Forelimb muscle (tissue), 1 donor: Measurements from ENCODE around the gene TRAPPC3L. TPM values are rescaled to one million over a fixed set of nuclear protein-coding genes. Genes with fewer than 3 reads are reported as not detected.
"Not testable (repeated sequence)": the region's sequence is repeated elsewhere in the genome, so short reads cannot be mapped to it uniquely, and the experiment has no call there.

Experiments
- DNase-seq: peaks from one replicate; pipeline ENCODE4 v3.0.0-alpha.2; 2013; ENCODE audit warnings: low read depth
- polyA plus RNA-seq: library from polyadenylated mRNA; unstranded; fragments of 120-200 nt; gene quantifications from one replicate; pipeline ENCODE4 v1.2.1, GENCODE V29; 2013; ENCODE audit not compliant: insufficient read length

TRAPPC3L gene
- polyA plus RNA-seq, 1 donor = 0.09 TPM

DNA sequence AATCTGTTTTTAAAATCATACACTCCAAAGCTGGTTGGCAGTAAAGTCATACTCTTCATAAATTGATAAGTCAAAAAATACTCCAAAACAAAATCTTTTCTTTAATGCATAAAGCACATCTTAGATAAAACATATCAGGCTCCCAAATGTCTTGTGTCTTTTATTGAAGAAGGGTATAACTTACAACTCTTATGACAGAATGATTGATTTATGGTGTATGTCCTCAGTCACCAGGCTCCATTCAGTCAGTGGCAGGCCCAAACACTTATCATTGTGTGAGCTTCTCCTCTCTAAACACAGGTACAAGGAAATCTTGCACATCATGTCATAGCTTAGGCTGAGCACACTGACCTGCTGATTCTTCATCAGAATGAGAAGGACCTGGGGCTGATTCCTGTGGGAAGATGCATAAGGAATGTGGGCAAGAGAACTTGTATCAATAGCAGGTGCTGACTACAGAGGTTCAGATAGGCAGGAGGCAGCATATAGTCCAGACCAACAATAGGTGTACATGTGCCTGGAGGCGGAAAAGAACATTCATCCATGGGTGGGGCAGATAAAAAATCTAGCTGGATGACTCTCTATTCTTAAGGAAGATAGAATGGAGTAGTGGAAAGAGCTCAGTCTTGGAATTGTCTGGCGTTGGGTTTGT is 32.1 kb downstream of the TRAPPC3L start:
- DNase-seq = no peak

- no peak for DNase-seq
Measured at GRCh38 chr6:116512734-116513133, 32.8 kb downstream of the TRAPPC3L start.

GRCh38 chr6:116512111-116512559 is 33.3 kb downstream of the TRAPPC3L start:
- DNase-seq = no peak

DNA sequence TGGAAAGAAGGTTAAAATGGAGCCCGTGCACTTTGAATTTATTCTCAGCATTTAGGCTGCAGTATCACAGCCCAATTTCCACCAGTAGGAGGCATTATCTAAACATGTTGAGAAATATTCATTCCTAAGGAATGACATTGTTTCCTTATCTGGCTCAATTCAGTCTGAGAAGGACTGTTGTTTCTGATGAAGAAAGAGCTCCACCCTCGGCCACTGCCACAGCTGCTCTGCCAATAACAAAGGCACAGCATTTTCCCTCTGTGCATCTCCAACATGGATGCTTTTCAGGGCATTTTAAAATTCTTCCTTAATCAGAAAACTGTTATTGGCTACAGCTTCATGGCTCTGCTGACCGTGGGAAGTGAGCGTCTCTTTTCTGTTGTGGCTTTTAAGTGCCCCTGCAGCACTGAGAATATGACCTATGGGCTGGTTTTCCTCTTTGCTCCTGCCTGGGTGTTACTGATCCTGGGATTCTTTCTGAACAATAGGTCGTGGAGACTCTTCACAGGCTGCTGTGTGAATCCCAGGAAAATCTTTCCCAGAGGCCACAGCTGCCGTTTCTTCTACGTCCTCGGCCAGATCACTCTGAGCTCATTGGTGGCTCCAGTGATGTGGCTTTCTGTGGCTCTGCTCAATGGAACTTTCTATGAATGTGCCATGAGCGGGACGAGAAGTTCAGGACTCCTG is 33.9 kb downstream of the TRAPPC3L start, which contains the start of gene CALHM5:
TSS of gene CALHM5 (plus strand) at position 216 of the 687 bp plus-strand sequence. CDS start at position 274, 58 bp downstream.
- DNase-seq = no peak

DNA sequence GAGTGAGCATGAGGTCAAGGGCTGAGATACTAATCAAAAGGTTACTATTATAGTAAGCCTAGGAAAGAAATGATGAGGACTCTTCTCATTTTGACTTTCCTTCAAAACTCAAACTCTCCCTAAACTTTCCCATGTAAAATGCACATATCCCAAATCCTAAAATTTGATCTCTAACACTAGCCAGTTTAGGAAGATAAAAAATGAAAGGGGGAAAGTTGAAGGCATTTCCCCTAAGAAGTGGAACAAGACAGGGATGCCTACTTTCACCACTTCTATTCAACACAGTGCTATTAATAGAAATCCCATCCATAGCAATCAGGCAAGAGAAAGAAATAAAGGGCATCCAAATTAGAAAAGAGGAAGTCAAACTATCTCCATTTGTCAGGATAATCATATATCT is 37.0 kb downstream of the TRAPPC3L start:
- no peak for DNase-seq

DNA sequence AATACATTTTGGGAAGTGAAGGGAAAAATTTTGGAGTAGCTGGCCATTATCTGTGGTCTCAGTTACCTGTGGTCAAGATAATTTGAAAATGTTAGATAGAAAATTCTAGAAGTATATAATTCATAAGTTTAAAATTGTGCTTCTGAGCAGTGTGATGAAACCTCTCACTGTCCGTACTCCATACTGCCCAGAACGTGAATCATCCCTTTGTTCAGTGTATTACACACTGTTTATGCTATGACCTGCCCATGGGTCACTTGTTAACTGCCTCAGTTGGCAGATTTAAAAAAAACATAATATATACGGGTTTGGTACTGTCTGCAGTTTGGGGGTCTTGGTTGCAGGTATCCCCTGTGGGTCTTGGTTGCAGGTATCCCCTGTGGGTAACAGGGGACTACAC is 38.2 kb downstream of the TRAPPC3L start:
- no peak for DNase-seq

DNA sequence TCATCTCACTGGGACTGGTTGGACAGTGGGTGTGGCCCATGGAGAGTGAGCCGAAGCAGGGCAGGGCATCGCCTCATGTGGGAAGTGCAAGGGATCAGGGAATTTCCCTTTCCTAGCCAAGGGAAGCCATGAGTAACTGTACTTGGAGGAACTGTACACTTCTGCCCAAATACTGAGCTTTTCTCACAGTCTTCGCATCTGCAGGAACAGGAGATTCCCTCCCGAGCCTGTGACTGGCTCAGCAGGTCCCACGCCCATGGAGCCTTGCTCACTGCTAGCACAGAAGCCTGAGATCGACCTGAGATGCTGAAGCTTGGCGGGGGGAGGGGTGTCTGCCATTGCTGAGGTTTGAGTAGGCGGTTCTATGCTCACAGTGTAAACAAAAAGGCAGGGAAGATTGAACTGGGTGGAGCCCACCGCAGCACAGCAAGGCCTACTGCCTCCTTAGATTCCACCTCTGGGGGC is 44.5 kb downstream of the TRAPPC3L start:
- no peak for DNase-seq

DNA sequence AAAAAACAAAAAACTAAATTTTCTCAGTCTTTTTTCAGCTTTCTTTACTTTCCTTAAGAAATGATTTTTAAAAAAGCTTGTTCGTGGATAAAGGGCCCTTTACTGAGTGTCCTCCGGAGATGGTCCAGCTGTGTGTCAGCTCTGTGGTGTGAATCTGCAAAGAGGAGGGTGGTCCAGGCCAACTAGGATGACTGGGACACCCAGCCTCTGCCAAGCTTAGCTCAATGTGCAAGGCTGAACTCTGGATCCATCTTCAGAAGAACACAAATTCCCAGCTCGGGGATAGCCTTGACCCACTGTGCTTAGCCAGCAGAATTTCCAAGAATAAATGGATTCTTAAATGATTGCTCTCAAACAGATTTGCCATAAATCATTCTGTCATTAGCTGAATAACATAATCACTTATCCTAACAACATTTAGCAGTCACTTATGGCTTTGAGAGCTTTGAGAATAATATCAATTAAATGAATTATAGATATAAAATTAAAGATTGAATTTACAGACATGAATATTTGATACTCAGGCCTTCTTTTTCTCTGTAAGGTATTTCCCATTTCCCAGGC is 48.3 kb downstream of the TRAPPC3L start:
- DNase-seq = no peak

DNA sequence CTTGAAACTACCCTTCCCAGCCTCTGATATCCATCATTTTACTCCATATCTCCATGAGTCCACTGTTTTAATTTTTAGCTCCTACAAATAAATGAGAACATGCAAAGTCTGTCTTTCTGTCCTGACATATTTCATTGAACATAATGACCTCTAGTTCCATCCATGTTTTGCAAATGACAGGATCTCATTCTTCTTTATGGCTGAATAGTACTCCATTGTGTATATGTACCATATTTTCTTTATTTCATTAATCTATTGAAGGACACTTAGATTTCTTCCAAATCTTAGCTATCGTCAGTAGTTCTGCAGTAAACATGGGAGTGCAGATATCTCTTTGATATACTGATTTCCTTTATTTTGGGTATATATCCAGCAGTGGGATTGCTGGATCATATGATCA is 50.3 kb downstream of the TRAPPC3L start:
- DNase-seq = not testable (repeated sequence)

DNA sequence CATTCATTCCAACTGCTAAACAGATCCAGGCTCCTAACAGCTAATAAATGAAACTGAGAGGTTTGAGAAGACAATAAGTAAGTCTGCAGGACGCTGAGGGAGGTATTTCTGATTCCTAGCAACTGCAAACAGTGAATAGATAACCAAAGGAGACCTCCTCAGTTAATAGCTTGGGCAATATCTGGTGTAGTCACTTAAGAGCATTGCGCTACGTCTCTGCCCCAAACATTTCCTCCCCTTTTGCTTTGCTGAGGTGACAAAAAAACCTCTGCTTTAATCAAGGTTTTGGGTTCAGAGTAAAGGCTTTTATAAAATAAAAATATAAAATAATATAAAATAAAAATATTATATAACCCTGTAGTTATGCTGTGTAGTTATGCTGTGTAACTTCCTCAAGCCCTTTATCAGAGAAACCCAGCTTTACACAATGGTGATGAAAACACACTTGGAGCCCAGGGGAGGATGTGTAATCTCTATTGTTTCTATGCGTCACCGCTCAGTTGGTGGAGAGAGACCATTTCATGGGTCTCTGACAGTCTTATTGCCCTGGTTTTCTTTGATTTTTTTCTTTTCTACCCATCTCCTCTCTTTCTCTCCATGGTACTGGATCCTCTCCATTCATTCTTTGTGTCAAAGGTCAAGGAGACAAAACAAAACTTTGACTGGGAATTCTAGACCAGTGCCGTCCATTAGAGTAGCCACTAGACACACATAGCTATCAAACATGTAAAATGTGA is 53.0 kb downstream of the TRAPPC3L start:
- no peak for DNase-seq

GRCh38 chr6:116491610-116492330 is 53.7 kb downstream of the TRAPPC3L start:
- no peak for DNase-seq

GRCh38 chr6:116485559-116486184 is 59.8 kb downstream of the TRAPPC3L start:
- no peak for DNase-seq

- no peak for DNase-seq
Measured at GRCh38 chr6:116483616-116484015, 61.9 kb downstream of the TRAPPC3L start.

DNA sequence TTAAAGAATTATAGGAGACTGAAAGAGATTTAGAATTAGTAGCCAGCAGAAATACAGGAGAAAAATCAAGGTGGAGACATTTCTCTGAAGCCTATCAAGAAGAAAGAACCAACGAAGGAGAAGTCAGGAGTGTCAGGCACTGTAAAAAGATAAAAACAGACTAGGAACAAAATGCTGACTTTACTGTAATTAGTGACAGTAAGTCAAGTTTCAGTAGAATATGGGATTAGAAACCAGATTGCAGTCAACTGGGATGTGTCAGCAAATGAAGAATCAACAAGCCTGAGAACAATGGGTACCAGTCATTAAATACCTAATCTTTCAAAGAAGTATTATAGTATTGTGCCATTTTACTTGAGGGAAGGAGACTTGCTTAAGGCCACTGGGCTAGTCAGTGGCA is 62.7 kb downstream of the TRAPPC3L start:
- DNase-seq = no peak

DNA sequence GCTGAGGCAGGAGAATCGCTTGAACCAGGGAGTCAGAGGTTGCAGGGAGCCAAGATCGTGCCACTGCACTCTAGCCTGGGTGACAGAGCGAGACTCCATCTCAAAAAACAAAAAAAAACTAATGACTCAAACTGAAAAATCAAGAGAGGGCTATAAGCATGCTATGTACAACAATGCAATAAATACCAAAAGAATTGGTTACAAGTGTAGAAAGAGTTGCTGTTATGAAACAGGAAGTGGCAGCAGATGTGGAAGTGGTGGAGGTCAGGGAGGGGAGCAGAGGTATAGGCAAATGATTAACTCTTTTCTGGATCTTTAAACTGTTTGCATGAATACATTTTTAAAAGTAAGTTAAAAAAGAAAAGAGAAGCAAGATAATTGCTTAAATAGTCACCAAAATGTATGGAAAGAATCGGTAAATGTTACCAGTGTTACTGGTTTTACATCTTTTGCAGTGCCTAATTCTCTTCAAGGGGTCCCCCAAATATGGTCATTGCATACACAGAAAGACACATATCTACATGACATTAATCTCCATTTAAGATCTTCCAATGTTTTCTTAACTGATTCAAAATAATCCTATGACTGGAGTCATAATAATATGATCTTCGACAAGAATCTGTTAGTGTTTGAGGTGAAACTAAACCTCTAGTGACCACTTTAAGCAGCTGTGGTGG is 69.3 kb downstream of the TRAPPC3L start:
- no peak for DNase-seq

- DNase-seq = no peak
Measured at GRCh38 chr6:116475141-116475540, 70.3 kb downstream of the TRAPPC3L start.

DNA sequence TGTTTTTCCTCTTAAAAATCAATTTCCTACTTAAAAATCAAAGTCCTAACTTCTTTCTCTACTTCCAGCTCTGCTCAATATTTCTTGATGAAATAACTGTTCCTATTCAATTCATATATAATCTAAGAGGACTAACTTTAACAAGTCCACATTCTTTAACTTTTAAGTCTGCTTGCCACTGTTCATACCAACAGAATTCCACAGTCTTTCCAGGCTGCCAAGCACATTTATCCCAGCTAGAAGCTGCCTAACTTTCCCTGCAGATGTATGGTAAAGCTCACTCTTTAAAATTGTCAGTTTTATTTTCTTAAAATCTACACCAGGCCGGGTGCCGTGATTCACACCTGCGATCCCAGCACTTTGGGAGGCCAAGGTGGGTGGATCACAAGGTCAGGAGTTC is 72.8 kb downstream of the TRAPPC3L start:
- no peak for DNase-seq

DNA sequence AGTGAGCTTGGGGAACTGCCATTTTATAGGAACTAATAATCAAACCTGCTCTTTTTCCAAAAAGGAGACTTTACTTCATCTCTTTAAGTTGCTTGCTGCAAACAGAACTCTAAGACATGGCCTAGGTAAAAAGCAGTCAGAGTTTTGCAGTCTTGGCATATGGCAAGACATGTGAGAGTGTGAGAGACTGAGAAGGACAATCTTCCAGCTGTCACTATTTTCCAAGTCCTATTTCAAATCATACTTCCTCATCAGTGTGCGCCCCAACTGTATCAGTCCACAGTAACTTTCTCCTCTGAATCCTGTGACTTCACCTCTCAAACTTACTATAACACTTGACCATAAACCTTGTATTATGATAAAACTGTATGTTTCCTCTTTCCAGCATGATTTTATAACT is 74.0 kb downstream of the TRAPPC3L start:
- DNase-seq = no peak

DNA sequence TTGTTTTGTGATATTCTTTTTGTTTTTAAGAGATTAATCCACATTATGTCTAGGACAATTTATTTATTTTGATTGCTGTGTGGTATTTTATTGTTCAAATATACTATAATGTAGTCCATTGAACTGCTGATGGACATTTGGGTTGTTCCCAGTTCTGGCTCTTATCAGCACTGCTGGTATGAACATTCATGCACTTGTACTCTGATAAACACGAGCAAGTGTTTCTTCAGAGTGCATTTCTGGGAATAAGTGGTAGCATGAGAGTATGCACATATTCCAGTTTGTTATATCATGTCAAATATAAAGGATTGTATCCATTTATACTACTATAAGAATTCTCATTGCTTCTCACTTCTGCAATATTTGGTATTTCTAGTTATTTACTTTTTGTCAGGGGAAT is 77.2 kb downstream of the TRAPPC3L start:
- no peak for DNase-seq

GRCh38 chr6:116467514-116467913 is 78.0 kb downstream of the TRAPPC3L start:
- no peak for DNase-seq
